Endometrial microvascular endothelial cells (primary cell): ENCODE measurements around the gene GLP2R. TPM values are rescaled to one million over a fixed set of nuclear protein-coding genes. Genes with fewer than 3 reads are reported as not detected.
"Not testable (repeated sequence)": the region's sequence is repeated elsewhere in the genome, so short reads cannot be mapped to it uniquely, and the experiment has no call there.

Source experiments
- in situ Hi-C: cut with HindIII; loops from 2 replicates; pipeline ENCODE4 v1.10.0; 2017; ENCODE audit warnings: low sequenced_read_pairs, low pct_unique_long_range_greater_than_20kb; ENCODE audit errors: inconsistent ontology term
- total RNA-seq: library from RNA; depleted of rRNA; stranded (reverse); fragments of >200 nt; gene quantifications from one replicate; pipeline ENCODE4 v1.2.3, GENCODE V29; 2015; ENCODE audit errors: inconsistent ontology term

The GLP2R gene
- total RNA-seq, 1 donor from 2014 or later = not detected

DNA sequence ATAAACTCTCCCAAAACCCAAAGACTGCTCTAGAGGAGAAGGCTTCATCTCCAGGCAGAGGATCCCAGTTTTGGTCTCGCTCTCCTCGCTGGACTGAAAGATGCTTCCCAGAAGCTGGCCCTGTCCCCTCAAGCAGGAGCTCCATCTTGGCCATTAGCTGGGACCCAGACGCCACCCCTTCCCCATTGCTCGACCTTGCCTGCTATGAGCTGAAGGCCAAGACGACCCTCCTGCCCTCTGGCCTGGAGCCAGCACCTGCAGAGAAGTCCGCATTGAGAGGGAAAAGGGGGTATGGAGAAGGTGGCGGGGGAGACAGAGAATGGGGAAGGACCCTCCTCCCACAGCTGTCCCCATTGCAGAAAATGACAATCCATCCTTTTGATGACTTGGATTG, 82.9 kb downstream of the GLP2R start:
- in situ Hi-C loops = no loop called here

DNA sequence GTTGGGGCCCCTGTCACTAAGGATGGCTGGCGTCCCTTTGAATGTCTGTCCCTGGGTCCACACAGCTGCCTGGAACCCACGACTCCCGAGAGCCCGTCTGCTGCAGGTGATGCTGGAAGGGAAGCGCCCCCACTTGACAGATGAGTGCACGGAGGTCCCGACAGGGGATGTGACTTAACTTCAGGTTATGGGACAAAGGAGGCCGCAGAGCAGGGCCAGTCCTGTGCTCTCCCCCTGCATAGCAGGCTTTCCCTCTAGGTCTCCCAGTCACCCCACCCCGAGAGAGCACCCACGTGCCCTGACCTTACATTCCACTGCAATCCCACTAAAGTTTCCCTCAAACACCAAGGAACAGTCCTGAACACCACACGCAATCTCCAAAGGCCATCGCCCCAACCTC, 85.4 kb downstream of the GLP2R start:
- in situ Hi-C loops = no loop called here

DNA sequence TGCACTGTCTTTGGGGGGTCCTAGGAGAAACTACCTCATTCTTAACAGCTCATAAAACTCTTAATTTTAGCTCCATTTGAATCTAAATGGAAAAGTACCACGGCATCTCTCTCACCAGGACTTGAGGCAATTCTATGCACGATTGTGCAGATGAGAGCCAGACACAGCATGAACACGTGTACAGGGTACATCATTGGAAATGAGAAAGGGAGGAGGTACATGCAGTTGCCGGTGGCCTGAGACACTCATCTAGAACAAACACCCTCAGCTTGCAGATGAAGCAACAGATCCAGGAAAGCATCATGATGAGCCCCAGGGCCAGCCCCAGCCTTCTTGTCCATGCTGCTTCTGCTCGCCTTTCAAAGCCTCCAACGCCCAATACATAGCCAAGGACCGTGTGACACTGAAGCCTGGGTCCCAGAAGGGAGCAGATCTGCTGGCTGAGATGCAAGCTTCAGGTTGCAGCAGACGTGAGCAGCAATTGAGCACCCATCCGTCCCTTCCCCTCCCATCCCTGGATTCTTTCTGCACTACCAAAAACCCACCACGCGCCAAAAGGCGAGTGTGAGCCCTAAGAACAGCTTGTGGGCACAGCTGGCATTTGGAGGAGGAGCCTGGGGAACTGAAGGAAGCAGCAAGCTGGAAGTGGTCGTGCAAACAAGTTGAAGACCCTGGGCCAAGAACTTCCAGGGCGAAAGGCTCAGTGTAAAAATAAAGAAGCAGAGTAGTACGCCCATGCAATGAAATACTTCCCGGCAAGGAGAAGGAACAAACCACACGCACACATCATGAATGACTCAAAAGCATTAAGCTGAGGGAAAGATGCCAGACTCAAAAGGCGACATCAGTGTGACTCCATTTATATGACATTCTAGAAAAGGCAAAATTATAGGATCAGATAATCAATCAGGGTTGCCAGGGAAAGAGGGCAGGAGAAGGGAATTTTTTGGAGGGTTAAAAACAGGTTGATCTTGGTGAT, 86.7 kb downstream of the GLP2R start:
- in situ Hi-C loops = no loop called here

DNA sequence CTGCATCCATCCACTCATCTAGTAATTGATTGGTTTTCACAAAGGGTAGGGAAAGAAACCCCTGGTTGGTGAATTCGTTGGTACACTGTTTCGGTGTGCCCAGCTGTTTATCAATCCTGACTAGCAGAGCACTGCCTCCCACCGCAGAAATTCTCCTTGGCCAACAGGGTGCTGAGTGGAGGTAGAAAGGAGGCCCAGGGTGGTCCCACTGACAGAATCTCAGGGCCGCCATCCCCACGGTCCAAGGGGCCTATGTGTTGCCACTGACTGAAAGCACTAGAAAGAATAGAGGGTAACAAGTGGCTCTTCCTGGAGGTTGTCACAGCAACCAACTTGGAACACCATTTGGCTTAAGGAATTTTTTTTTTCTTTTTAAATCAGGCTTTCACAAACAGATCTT, 87.8 kb downstream of the GLP2R start:
- in situ Hi-C loops = no loop called here

DNA sequence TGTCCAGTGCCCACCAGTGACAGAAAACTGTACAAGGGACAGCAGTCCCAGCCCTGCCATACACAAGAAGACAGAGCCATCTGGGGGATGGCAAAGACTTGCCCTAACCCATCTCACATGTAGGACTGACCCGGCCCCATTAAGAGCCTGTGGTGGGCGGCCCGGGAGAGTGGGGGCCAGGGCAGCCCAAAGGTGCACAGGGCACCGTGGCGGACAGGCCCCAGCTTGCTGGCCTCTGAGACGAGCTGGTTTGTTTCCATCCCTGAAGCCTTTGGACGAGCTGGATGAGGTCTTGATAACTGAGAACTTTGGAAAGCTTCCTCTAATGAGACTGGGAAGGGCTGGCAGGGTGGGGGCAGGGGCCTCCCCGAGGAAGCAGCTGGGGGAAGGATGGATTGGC, 90.4 kb downstream of the GLP2R start:
- in situ Hi-C loops = no loop called here

DNA sequence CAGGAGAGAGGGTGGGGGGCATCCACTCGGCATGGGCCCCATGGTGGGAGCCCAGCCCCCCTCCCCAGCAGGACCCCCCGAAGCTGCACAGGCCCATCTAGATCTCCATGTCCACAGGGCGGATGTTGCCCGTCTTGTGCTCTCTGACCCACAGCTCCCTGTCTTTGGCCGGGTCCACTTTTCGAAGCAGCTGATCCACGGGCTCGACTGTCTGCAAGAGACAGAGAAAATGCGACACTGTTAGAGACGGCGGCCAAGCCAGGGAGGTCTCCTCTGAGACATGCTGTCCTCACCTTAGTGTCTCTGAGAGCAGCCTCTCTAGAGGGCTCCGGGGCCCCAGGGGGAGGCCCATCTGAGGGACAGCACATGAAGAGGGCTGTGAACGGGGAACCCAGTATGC, 91.4 kb downstream of the GLP2R start:
- in situ Hi-C loops = no loop called here

DNA sequence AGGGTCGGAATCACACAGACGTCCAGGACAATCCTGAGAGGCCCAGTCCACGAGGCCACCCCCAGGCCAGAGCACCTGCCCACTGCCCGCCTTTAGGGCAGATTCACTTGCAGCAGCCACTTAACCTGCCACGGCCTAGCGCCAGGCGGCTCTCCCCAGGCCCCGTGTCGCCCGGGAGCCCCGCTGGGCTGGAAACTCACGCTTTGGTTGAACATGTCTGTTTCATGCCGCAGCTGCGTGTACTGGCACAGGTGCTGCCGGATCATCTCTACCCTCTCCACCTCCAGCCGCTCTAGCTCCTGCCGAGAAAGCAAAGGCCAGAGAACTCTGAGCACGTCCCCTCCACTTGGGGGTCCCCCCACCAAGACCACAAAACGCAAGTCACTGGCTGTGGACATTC, 92.1 kb downstream of the GLP2R start:
- in situ Hi-C loops = no loop called here

DNA sequence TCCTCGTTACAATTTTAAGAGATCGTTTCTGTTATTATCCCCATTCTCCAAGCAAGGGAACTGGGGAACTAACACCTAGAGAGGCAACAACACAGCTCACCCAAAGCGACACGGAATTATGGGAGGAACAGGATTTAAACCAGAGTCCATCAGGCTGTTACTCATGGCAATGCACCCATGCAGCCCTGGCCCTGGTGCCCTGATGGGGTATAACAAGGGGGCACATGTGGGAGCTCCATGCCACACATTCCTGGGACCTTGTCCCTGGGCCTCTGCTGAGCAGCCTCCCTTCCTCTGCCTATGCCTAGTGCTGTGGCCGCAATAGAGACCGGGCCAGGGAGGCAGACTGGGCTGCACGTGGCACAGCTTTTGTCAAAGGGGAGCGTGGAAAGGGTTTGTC, 92.6 kb downstream of the GLP2R start:
- in situ Hi-C loops = no loop called here

DNA sequence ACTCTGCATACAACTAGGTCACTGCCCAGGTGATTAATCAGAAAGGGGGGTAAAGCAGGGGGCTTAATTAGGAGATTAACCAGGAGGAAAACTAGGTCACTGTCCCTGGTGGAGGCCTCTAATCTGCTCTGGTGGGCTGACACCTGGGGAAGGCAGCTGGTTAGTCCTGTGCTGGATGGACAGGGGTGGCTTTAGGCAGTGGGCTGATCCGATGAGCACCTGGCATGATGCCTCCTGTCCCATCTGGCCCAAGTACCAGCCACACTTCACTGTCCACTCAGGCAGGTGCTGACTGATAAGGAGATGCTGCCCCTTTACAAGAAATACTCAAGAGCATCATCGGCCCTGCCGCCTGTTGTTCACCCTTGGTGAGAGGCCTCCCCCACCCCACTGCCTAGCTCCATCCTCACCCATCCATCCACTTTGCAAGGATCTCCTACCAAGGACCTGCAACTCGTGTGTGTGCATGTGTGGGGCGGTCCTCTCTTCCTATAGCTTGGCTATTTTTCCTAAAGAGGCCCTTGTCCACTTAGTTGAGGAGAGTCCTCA, 93.2 kb downstream of the GLP2R start:
- in situ Hi-C loops = no loop called here

DNA sequence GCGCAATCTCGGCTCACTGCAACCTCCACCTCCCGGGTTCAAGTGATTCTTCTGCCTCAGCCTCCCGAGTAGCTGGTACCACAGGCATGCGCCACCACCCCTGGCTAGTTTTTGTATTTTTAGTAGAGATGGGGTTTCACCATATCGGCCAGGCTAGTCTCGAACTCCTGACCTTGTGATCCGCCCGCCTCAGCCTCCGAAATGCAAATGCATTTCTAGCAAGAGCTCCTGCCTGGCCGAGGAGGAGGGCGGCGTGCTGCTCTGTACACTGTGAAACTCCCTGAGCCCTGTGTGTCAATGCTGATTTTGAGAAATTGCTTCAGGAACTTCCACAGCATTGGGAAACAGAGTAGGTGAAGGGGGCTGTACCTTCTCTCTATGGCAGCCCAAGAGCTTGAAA, 95.5 kb downstream of the GLP2R start:
- in situ Hi-C loops = not testable (repeated sequence)

DNA sequence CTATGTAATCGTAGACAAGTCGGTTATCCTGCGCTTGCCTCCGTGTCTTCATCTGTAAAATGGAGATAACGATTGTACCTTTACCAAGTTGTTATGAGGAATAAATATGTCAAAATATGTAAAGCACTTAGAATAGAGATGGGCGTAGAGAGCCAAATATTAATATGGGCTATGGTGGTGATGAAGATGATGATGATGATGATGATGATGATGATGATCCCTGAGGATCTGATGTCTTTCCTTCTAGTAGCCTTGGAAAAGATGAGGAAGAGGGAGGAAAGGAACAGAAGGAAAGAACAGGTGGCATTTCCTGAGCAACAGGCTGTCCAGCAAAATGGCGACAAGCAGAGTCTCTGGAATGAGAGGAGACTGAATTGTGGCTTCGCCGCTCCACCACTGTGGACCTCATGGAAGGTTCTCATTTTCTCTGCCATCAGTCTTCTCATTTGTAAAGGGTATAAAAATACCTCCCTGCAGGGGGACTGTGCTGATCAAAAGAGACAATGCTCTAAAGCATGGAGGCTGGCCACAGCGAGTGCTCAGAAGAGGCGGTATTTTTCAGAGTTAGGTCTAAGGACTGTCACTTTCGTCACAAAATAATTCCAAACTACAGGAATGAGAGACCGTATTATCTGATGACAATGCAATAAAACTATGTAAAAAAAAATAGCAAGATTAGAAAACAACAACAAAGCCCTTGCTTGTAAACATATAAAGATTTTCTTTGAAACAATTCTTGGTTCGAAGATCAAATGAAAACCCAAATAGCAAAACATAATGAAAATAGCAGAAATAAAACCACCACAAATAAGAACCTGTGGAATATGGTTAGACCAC, 96.5 kb downstream of the GLP2R start:
- in situ Hi-C loops = no loop called here

DNA sequence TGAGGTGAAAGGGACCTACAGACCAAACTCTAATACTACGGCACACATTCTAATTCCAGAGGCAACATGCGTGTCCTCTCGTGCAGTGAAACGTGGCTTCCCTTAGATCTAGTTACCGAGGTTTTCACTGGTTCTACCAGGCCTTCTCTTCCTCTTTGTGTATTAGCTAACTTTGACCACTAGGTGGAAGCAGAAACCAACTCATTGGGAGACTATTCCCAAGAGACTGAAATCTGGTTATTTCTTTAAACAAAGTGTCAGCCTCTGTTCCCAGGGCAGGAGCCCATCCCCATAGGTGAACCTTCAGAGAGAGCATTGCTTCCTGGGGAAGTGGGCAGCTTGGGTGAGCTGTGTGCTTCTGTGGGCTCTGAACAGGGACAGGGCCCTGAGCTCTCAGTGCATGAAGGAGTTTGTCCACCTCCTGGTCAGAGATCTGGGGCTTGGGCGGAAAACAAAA, 99.0 kb downstream of the GLP2R start:
- in situ Hi-C loops = no loop called here

DNA sequence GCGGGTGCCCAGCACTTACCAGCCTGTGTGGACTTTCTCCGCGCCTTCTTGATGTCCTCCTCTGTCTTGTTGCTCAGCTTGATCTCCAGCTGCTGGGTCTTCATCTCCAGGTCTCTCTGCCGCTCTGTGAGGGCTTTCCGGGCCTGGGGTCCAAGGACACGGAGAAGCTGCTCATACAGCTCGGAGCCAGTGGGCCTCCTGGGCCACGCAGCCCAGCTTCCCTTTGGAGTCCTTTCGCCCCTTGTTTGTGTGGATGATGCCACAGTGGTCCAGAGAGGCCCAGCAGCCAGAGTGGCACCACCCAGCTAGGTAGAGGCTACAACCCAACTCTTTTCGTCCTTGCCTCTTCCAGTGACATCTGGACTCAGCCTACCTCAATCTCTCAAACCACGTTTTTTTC, 99.7 kb downstream of the GLP2R start:
- in situ Hi-C loops = no loop called here

DNA sequence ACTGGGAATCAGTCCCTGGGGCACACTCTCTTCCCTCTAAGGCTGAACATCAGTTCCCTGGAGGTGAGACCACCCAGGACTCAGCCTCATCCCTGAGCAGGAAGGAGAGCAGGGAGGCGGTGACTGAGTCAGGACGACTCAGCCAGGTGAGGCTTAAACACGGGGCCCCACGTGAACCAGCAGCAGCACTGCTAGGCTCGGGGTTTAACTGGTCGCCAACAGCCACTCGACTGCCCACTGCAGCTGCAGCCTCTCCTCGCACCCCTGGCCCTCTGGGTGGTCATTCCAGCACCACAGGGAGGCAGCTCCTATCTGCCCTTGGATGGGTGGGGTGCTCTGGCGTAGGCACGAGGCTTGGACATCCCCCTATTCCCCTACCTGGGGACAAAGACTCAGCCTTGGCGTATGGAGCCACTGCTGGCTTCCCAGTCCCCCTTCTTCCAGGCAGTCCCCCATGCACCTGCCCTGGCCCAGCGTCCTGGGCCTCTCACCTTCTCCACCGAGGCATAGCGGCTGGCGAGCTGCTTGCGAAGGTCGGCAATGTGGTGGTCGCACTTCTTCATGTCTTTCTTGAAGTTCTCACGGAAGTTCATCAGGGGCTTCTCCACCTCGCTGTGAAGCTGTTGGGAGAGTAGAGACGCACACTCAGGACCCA, 100.6 kb downstream of the GLP2R start:
- in situ Hi-C loops = no loop called here

DNA sequence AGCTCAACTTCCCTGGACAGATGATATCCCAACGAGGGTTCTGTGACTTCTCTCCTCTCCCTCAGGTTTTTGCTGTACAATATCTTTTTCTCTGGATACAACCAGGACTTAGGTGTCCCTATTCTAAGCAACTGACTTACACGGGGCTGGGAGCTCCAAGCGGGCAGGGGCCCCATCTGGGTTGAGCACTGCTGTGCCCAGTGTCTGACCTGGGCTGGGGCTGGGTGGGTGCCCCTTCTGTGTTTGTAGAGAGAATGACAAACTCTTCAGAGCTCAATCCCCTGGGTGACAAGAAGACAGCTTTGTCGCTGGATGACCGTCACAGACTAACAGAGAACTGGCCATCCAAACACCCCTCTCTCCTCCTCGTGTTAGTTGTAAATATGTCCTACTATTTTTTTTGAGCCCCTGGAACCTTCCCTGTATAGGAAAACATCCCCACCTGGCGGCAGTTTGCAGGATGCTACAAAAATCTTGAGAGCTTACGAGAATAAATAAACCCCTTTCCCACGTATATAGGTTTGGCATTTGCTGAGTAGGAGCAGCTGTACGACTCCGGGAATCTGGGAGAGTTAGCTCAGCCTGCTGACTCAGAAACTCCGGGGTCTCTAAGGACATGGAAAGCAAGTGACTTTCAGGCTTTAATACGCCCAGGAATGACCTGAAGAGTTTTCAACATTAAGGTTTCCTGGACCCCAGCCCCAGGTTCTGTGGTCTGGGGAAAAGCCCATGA, 103.0 kb downstream of the GLP2R start:
- in situ Hi-C loops = no loop called here

DNA sequence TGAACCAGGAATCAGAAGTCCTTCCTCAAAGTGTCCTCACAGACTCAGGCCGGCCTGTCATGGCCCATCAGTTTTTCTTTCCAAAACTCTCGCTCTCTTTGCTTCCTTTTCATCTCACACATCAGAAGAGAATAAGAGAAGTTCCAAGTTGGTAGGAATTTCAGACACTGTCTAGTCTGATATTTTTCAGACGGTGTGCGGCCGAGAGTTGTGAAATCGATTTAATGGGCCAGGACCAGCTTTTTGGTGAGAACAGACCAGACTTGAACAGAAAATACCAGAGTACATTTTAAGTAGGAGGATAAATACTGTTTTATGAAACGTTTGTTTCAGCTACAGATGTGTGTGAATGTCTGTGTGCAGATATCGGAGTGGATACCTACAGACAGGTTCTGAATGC, 104.1 kb downstream of the GLP2R start:
- in situ Hi-C loops = no loop called here

DNA sequence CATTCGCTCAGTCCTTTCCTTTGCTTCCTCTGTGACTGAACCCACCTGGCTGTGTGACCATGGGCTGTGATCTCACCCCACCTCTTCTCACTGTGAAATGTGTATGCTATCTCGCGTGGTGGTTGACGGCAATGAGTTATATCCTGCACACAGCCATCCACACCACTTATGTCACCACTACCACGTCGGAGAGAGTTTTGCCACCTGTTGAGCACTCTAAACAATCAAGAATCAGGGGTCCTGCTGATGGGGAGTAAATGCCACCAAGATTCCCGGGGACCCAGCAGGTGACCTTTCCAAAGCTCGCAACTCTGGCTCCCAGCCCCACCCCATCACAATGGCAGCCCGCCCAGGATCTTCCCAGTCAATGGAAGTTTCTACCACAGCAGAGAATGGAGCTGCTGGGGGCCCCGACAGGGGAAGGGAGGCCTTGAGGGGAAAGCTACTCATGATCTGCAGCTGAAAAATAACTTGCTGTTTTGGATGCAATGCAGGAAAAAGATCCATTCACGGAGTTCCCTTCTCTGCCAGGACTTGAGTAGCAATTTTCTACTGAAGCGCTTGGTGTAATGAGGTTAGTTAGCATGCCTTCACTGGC, 105.5 kb downstream of the GLP2R start:
- in situ Hi-C loops = no loop called here

DNA sequence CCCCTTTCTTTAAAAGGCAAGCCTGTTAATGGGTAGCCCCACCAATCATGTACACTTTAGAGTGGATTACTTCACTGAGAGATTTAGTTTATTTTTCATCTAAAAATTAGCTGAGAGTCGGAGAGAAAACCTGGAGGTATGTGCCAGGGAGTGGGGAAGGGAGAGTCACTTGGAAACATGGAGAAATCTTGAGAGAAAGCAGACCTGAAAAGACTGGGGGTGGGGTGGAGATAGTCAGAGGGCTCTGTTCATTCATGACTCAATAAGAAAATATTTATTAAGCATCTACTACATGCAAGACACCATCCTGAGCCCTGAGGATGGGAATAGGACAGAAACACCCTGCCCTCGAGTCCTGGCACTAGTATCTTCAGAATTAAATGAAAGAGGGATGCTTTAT, 106.8 kb downstream of the GLP2R start:
- in situ Hi-C loops = no loop called here
